Activated CD4-positive, alpha-beta memory T cell treated with anti-CD3 and anti-CD28 coated beads for 36 hours (primary cell): ENCODE measurements around the gene CD248. TPM values are rescaled to one million over a fixed set of nuclear protein-coding genes. Genes with fewer than 3 reads are reported as not detected.

Source experiments
- CTCF ChIA-PET: fragments of 350-600 bp; sonication (Branson Sonifier 250); formaldehyde crosslinking; loops from one replicate; lab custom pipeline; 2021; ENCODE audit warnings: antibody characterized with exemption, inconsistent platforms; lab: Charles Lee
- POLR2A ChIA-PET: fragments of 350-600 bp; sonication (Branson Sonifier 250); formaldehyde crosslinking; loops from one replicate; lab custom pipeline; 2021; ENCODE audit warnings: antibody characterized with exemption; lab: Charles Lee
- DNase-seq: peaks from one replicate; pipeline ENCODE4 v3.0.0-alpha.2; 2020
- H3K27ac Mint-ChIP-seq: one replicate; pipeline ENCODE4 v1.8.0; 2021; ENCODE audit warnings: mixed read lengths
- H3K27me3 Mint-ChIP-seq: one replicate; pipeline ENCODE4 v1.8.0; 2021; ENCODE audit warnings: mixed read lengths
- H3K36me3 Mint-ChIP-seq: one replicate; pipeline ENCODE4 v1.8.0; 2021; ENCODE audit warnings: mixed read lengths
- H3K4me1 Mint-ChIP-seq: one replicate; pipeline ENCODE4 v1.8.0; 2021; ENCODE audit warnings: low read depth, mixed read lengths
- H3K4me3 Mint-ChIP-seq: one replicate; pipeline ENCODE4 v1.8.0; 2021; ENCODE audit warnings: mild to moderate bottlenecking, mixed read lengths
- H3K9me3 Mint-ChIP-seq: one replicate; pipeline ENCODE4 v1.8.0; 2021; ENCODE audit warnings: mixed read lengths
- intact Hi-C: fragments of 100-400 bp; cut with micrococcal nuclease; formaldehyde crosslinking; loops from one replicate; pipeline ENCODE4 v1.15.1; 2023
- total RNA-seq, 2 experiments: library from RNA; stranded (reverse); gene quantifications; one replicate each; pipeline ENCODE4 v1.2.3, GENCODE V29; 2021

The CD248 gene
- total RNA-seq, 2 experiments from 2014 or later: not detected

DNA sequence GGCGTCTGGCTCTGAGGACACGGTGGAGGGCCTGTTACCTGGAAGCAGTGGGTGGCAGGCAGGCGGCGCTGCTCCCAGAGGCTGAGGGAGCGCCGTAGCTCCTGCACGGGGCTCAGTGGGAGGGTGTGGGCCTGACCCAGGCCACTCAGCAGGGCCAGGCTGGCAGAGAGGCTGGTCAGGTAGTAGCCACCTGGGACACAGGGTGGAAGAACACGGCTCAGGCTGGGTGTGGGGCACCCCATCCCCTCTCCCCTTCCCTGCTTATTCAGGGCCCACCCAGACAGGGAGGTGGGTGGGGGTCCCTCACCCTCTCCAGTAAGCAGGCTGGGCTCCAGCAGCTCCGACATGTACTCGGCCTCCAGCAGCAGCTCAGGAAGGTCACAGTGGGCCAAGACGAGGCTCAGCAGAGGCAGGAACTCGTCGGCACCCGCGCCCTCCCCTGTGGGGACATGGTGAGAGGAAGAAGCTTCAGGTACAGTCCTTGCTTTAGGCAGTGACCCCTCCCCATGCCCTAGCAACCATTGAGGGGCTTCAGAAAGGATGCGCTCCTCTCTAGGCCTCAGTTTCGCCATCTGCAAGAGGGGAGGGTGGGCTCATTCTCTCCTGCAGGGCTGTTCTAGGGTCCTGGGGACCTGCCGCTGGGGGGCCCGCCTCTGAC, 16.5 kb upstream of the CD248 start:
- H3K4me1 Mint-ChIP-seq: peaks cover 25% of the 10 kb centered on the region
- H3K27me3 Mint-ChIP-seq: no peaks in the 10 kb centered on the region
- H3K4me3 Mint-ChIP-seq: no peak overlapping the region
- no peaks in the 10 kb centered on the region for H3K9me3 Mint-ChIP-seq
- H3K36me3 Mint-ChIP-seq: peaks cover 7% of the 10 kb centered on the region
- POLR2A ChIA-PET: interaction anchor here (1.0 to 1.2 kb wide), 2 partner anchors 15 to 21 kb away, joined by 3 read pairs; no protein-coding TSS in a partner anchor
- no peak for DNase-seq
- H3K27ac Mint-ChIP-seq: no peak overlapping the region
- intact Hi-C loops: no loop called here
- CTCF ChIA-PET: interaction anchor here (2.4 to 2.5 kb wide), 2 partner anchors 20 to 53 kb away, joined by 6 to 9 read pairs; no protein-coding TSS in a partner anchor

DNA sequence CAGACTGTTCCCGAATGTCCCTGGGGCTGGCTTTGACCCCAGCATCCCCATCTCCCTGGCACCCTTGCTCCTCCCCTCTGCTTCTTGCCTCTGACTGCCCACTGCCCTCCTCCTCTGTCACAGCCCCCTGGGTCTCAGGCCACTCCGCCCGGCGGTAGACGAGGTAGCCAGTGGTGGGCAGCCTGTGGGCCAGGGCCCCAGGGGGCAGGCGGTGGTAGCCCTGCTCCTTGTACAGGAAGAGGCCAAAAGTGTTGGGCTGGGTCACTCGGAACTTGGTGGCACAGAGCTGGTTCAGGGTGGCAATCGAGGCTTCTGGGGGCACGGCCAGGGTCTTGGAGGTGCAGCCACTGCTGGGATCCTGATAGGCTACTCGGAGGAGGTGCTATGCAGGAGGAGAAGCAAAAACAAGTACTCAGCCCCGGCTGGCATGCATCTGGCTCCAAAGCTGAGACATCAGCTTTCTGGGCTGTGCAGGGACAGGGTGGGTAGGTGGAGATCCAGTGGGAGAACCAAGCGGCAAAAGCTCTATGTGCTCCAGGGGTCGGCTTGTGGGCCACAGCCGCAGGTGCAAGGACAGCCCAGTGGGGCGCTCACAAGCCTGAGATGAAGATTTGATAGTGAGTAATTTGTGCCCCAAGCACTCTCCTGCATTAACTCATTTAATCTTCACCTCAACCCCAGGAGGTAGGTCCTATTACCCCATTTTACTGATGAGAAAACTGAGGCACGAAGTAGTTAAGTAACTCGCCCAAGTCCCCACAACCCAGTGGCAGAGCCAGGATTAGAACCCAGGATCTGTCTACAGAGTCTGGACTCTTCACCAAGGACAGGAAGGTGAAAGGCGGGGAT, 15.8 kb upstream of the CD248 start:
- CTCF ChIA-PET: interaction anchor here (2.5 kb wide), 1 partner anchor 20 kb away, joined by 9 read pairs; no protein-coding TSS in a partner anchor
- H3K9me3 Mint-ChIP-seq: no peaks in the 10 kb centered on the region
- H3K4me1 Mint-ChIP-seq: peaks cover 31% of the 10 kb centered on the region
- no peaks in the 10 kb centered on the region for H3K27me3 Mint-ChIP-seq
- POLR2A ChIA-PET: interaction anchor here (1.0 to 1.2 kb wide), 2 partner anchors 16 to 20 kb away, joined by 3 read pairs; no protein-coding TSS in a partner anchor
- intact Hi-C loops: no loop called here
- H3K27ac Mint-ChIP-seq: no peak overlapping the region
- H3K4me3 Mint-ChIP-seq: no peak overlapping the region
- no peak for DNase-seq
- H3K36me3 Mint-ChIP-seq: peaks cover 7% of the 10 kb centered on the region

DNA sequence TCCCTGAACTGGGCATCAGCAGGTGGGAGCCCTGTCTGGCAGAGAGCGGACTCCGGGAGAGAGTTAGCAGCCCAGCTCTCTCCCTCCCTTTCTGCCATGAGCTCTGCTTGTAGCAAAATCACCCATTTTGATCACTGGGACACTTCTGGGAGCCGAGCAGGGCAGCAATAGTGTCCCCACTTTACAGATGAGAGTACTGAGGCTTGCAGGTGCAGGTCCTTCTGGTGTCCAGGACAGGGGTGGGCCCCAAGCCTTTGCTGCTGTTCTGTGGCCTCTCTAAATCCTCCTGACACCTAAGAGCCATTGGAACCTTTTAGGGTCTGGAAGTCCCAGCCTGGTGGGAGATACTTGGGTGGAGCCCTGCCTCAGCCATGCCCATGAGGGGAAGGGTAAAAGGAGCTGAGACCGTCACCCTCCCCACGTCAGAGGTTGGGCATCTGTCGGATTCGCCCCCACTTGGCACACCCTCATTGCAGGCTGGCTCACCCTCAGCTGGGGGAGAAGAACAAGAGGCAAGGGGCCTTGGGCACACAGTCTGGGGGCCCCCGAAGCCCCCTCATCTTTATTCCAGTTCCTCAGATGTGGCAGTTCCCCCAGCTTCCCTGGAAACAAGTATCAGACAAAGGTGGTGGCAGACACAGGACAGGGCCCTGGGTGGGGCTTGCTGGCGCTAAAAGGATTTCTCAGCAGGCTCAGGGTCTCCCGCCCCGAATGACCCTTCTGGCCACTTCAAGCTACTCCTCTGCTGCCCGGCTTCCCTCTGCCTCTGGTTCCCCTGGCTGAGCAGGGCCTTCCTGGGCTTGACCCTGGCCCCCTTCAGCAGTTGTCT, 14.9 kb upstream of the CD248 start:
- no peaks in the 10 kb centered on the region for H3K9me3 Mint-ChIP-seq
- POLR2A ChIA-PET: interaction anchor here (1.2 kb wide), 1 partner anchor 19 kb away, joined by 3 read pairs; no protein-coding TSS in a partner anchor
- no peak for DNase-seq
- peaks cover under 1% of the 10 kb centered on the region for H3K36me3 Mint-ChIP-seq
- H3K27me3 Mint-ChIP-seq: no peaks in the 10 kb centered on the region
- H3K4me1 Mint-ChIP-seq: peaks cover 29% of the 10 kb centered on the region
- CTCF ChIA-PET: interaction anchor here (0.6 to 2.5 kb wide), 3 partner anchors 19 to 49 kb away, joined by 3 to 9 read pairs (median 3); no protein-coding TSS in a partner anchor
- H3K4me3 Mint-ChIP-seq: no peak overlapping the region
- no peak overlapping the region for H3K27ac Mint-ChIP-seq
- intact Hi-C loops: no loop called here

DNA sequence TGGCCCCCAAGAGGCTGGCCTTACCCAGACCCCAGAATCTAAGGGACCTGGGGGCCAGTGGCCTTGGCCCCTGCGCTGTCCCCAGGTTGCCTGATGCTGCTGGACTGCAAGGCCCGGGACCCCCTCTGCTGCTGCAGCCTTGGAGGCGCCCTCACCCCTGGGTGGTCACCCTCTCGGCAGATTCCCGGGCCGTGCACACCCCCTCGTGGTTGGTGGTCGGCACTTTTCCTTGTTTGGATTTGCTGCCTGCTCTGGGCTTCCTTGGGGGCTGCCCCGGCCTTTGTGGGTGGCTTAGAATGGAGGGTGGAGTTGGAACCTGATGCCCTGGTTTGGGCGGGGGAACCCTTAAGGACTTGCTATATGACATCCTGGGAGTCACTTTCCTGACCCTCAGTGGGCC, 14.1 kb upstream of the CD248 start:
- H3K4me3 Mint-ChIP-seq: no peak overlapping the region
- DNase-seq: no peak

DNA sequence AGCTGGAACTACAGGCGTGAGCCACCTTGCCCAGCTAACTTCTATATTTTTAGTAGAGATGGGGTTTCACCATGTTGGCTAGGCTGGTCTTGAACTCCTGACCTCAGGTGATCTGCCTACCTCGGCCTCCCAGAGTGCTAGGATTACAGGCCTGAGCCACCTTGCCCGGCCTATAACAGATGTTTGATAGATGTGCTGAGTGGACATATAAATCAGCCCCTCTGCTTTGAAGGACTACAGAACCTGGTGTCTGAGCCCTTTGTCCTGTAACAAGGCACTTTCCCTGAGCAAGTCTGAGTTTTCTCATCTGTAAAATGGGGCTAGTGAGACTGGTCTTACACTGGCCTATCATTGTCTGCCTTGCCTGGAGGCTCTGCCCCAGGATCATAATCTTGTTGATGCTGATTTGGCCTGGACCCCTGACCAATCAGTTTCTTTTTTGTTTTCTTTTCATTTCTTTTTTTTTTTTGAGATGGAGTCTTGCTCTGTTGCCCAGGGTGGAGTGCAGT, 12.4 kb upstream of the CD248 start:
- Mint-ChIP-seq H3K27me3 (no peaks in the 10 kb centered on the region), H3K4me1 (peaks cover 27% of the 10 kb centered on the region), H3K4me3 (no peak overlapping the region), H3K27ac (no peak overlapping the region), H3K9me3 (no peaks in the 10 kb centered on the region), H3K36me3 (no peaks in the 10 kb centered on the region)
- ChIA-PET CTCF (interaction anchor here (0.8 to 1.2 kb wide), 4 partner anchors 14 to 59 kb away, joined by 3 to 29 read pairs (median 3); no protein-coding TSS in a partner anchor), POLR2A (interaction anchor here (0.9 kb wide), 1 partner anchor 41 kb away, joined by 3 read pairs; no protein-coding TSS in a partner anchor)
- intact Hi-C loops: no loop called here
- DNase-seq: no peak

More for the DNA sequence above, 14.1 kb upstream of the CD248 start:
- ChIA-PET CTCF (interaction anchor here (0.6 to 2.5 kb wide), 4 partner anchors 18 to 48 kb away, joined by 3 to 9 read pairs (median 4); no protein-coding TSS in a partner anchor), POLR2A (no interaction called here)
- Mint-ChIP-seq H3K27me3 (no peaks in the 10 kb centered on the region), H3K4me1 (peaks cover 28% of the 10 kb centered on the region), H3K36me3 (no peaks in the 10 kb centered on the region), H3K27ac (no peak overlapping the region), H3K9me3 (no peaks in the 10 kb centered on the region)
- intact Hi-C loops: no loop called here

DNA sequence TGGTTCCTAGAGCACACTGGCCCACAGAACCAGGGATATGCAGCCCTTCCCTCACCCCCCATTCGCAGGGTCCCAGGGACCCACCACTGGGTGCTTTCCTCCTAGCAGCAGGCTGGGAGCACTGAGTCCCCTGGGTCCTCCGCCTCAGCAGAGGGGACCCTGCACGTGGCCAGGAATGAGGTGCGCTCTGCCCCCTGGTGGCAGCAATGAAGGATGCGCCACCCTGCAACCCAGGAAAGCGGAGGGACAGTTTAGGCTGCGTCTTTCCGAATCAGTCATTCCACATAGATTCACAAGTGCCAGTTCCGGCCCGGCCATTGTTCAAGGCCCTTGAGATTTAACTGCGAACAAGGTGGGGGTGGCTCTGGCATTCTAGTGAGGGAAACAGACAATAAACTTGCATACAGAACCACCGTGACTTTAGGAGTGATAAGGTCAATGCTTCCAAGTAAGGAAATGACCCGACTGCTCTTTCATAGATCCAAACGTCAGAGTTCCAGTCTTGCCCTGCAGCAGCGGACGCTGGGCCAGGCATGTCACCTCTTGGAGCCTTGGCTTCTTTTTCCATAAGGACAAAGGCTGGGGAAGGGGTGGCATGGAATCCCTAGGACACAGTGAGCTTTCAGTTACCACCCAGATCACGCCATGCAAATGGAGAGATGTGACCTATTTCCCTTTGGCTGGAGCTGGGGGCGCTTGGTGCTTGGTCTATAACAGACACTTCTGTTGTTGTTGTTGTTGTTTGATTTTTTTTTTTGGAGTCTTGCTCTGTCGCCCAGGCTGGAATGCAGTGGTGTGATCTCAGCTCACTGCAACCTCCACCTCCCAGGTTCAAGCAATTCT, 11.7 kb upstream of the CD248 start:
- no peaks in the 10 kb centered on the region for H3K36me3 Mint-ChIP-seq
- ChIA-PET CTCF (interaction anchor here (0.8 to 1.2 kb wide), 3 partner anchors 13 to 60 kb away, joined by 3 to 29 read pairs (median 3); no protein-coding TSS in a partner anchor), POLR2A (interaction anchor here (0.6 to 0.9 kb wide), 2 partner anchors 23 to 40 kb away, joined by 3 read pairs; no protein-coding TSS in a partner anchor)
- intact Hi-C loops: loop anchor here (1.0 kb wide), 1 partner anchor 16 kb away; no protein-coding TSS in a partner anchor
- no peak overlapping the region for H3K4me3 Mint-ChIP-seq
- H3K9me3 Mint-ChIP-seq: no peaks in the 10 kb centered on the region
- peak; percentile 90 for DNase-seq
- H3K27ac Mint-ChIP-seq: peak overlapping the region; percentile 40
- peaks cover 27% of the 10 kb centered on the region for H3K4me1 Mint-ChIP-seq
- H3K27me3 Mint-ChIP-seq: no peaks in the 10 kb centered on the region

DNA sequence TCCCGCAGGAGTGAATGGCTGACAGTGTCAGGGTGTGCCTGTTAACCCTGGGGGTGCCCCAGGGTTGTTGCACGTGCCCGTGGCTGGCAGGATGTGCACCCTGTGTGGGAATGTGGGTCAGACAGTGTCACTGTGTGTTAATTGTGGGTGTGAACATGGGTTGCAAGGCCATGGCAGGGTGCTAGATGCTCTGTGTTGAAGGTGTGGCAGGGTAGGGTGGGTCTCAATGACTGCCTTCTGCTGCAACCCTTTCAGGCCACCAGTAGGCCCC, 11.1 kb upstream of the CD248 start:
- ChIA-PET POLR2A (no interaction called here), CTCF (no interaction called here)
- H3K4me3 Mint-ChIP-seq: no peak overlapping the region
- H3K4me1 Mint-ChIP-seq: peaks cover 27% of the 10 kb centered on the region
- no peaks in the 10 kb centered on the region for H3K36me3 Mint-ChIP-seq
- H3K27ac Mint-ChIP-seq: no peak overlapping the region
- H3K9me3 Mint-ChIP-seq: no peaks in the 10 kb centered on the region
- peak; percentile 41 for DNase-seq
- intact Hi-C loops: loop anchor here (1.0 kb wide), 1 partner anchor 16 kb away; no protein-coding TSS in a partner anchor
- H3K27me3 Mint-ChIP-seq: no peaks in the 10 kb centered on the region

DNA sequence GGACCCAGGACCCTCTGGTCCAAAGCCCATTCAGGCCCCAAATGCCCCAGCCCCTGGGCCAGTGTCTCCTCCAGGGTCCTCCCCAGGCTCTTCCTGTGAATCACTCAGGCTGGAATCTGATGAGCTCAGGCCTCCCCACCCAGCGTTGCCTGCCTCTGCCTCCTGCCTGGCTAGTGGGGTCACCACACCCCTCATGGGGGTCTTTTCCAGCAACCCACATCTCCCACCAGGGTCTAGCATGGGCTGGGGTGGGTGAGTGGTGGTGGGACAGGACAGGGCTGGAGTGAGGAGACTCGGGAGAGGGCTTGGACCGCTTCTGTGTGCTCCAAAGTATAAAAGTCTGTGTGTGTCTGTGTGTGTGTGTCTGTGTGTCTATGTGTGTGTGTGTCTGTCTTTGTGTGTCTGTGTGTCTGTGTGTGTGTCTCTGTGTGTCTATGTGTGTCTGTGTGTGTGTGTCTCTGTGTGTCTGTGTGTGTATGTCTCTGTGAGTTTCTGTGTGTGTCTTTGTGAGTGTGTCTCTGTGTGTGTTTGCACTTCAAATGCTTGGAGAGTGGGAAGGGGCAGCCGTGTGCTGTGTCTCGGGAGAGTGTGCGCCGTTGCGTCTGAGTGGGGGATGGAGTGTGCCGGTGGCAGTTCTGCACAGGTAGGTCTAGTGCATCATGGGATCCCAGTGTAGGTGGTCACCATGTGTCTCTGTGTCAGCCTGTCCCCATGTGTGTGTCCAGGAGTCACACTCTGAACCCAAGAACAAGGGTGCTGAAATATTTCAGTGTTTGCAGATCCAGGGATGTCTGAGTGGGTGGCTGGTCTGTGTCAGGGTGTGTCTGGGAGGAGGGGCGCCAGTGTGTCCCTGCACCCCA, 10.6 kb upstream of the CD248 start:
- no peaks in the 10 kb centered on the region for H3K9me3 Mint-ChIP-seq
- no peaks in the 10 kb centered on the region for H3K36me3 Mint-ChIP-seq
- H3K4me1 Mint-ChIP-seq: peaks cover 27% of the 10 kb centered on the region
- no peaks in the 10 kb centered on the region for H3K27me3 Mint-ChIP-seq
- ChIA-PET CTCF (interaction anchor here (1.3 kb wide), 1 partner anchor 16 kb away, joined by 9 read pairs; no protein-coding TSS in a partner anchor), POLR2A (interaction anchor here (0.9 kb wide), 1 partner anchor 15 kb away, joined by 3 read pairs; no protein-coding TSS in a partner anchor)
- DNase-seq: no peak
- intact Hi-C loops: loop anchor here (1.0 kb wide), 1 partner anchor 15 kb away; no protein-coding TSS in a partner anchor
- H3K4me3 Mint-ChIP-seq: no peak overlapping the region
- peak overlapping the region; percentile 34 for H3K27ac Mint-ChIP-seq

DNA sequence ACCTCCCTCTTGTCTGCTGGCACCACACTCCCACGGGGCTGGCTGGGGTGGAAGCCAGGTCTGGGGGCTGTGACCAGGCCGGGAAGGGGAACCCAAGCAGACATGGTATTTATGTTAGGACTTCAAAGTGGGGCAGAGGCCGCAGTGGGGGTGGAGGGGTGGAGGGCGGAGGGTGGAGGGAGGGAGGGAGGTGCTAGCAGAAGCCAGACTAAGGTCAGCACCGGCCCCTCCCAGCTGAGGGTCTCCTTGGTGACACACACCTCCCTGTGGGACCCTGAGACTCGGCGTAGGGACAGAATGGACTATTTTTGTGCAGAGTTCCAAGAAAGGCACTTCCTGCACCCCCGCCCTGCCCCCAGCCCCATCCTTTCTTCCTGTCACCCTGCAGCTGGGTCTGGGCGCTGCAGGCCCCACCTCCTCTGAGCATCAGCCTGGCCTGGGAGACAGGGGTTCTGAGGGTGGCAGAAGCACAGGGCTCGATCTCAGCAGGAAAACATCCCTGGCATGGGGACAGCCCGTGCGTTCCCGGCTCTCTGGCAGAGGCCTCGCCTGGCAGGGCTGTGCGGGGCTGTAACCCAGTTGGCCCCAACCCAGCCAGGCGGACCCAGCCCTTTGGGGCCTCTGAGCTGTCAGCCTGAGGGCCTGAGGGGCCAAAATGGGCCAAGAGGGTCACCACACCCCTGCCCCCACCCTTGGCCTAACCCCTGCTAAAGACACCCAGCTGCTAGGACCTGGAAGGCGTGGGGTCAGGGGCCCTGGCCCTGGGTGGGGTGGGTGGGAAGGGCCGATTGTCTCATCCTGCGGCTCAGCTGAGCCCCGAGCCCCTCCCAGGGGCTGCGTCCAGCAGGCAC, 9.6 kb upstream of the CD248 start:
- Mint-ChIP-seq H3K4me3 (no peak overlapping the region), H3K27ac (peak overlapping the region; percentile 4), H3K4me1 (peaks cover 27% of the 10 kb centered on the region), H3K9me3 (no peaks in the 10 kb centered on the region), H3K27me3 (no peaks in the 10 kb centered on the region), H3K36me3 (no peaks in the 10 kb centered on the region)
- CTCF ChIA-PET: interaction anchor here (1.3 kb wide), 1 partner anchor 15 kb away, joined by 9 read pairs; no protein-coding TSS in a partner anchor
- intact Hi-C loops: no loop called here
- POLR2A ChIA-PET: interaction anchor here (0.9 kb wide), 1 partner anchor 14 kb away, joined by 3 read pairs; no protein-coding TSS in a partner anchor
- peak; percentile 40 for DNase-seq
